WI38 (cell line): ENCODE results near the gene ABHD14A.

ENCODE experiments used
- H3K4me3 ChIP-seq: 2 replicates; pipeline ENCODE4 v1.5.1; 2011; ENCODE audit warnings: low read depth, mild to moderate bottlenecking, control low read depth, low read length
- TF ChIP-seq, protein P1 (sequence below): IDR thresholded peaks from 2 replicates; pipeline ENCODE4 v1.5.1; 2012; ENCODE audit warnings: low read depth, mild to moderate bottlenecking, control low read depth, low read length

ABHD14A gene

GRCh38 chr3:51961602-51962569 lies 13.0 kb upstream of the ABHD14A start:
- TF ChIP-seq, protein P1, sequence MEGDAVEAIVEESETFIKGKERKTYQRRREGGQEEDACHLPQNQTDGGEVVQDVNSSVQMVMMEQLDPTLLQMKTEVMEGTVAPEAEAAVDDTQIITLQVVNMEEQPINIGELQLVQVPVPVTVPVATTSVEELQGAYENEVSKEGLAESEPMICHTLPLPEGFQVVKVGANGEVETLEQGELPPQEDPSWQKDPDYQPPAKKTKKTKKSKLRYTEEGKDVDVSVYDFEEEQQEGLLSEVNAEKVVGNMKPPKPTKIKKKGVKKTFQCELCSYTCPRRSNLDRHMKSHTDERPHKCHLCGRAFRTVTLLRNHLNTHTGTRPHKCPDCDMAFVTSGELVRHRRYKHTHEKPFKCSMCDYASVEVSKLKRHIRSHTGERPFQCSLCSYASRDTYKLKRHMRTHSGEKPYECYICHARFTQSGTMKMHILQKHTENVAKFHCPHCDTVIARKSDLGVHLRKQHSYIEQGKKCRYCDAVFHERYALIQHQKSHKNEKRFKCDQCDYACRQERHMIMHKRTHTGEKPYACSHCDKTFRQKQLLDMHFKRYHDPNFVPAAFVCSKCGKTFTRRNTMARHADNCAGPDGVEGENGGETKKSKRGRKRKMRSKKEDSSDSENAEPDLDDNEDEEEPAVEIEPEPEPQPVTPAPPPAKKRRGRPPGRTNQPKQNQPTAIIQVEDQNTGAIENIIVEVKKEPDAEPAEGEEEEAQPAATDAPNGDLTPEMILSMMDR, result no peak
- no peak overlapping the region for H3K4me3 ChIP-seq

GRCh38 chr3:51962854-51963530 lies 11.9 kb upstream of the ABHD14A start:
- TF ChIP-seq, protein P1, result no peak
- no peak overlapping the region for H3K4me3 ChIP-seq

- no peak overlapping the region for H3K4me3 ChIP-seq
- TF ChIP-seq, protein P1, result no peak
Observed at GRCh38 chr3:51963951-51964451, 10.9 kb upstream of the ABHD14A start.

GRCh38 chr3:51964521-51964920 lies 10.3 kb upstream of the ABHD14A start:
- TF ChIP-seq, protein P1, result no peak

GRCh38 chr3:51966016-51966415 lies 8.8 kb upstream of the ABHD14A start:
- TF ChIP-seq, protein P1, result no peak
- peak overlapping the region; percentile 77 for H3K4me3 ChIP-seq

More at GRCh38 chr3:51964521-51964920, 10.3 kb upstream of the ABHD14A start:
- H3K4me3 ChIP-seq, result no peak overlapping the region

DNA sequence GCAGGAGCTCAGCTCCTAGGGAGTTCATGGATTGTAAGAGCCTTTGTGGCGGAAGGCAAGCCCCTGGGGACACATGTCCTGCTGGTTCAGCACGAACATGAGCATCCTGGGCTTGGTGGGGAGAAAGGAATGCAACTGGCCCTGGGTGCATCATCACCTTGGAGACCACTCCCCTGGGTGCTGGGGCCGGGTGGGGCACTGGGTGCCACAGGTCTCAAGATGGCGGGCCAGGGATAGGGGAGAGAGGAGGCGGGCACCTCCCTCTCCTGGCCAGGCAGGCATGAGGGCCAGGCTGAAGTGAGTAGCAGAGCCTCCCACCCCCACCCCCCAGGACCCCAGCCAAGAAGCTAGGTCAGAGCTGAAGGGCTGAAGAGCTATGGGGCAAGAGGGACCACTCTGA lies 8.4 kb upstream of the ABHD14A start:
- peak overlapping the region; percentile 77 for H3K4me3 ChIP-seq
- TF ChIP-seq, protein P1, result no peak
